Panc1 (cell line): Measurements from ENCODE around the gene TRPV5.

Experiments used
- POLR2AphosphoS5 ChIP-seq: IDR thresholded peaks from 2 replicates; pipeline ENCODE4 v1.6.1; 2012; ENCODE audit warnings: mild to moderate bottlenecking, low read depth, low read length, moderate library complexity
- SIN3A ChIP-seq: IDR thresholded peaks from 2 replicates; pipeline ENCODE4 v1.6.1; 2012; ENCODE audit warnings: low read depth, mild to moderate bottlenecking, low read length, moderate library complexity, borderline replicate concordance; ENCODE audit not compliant: insufficient read depth
- TCF7L2 ChIP-seq: IDR thresholded peaks from 2 replicates; pipeline ENCODE4 v1.6.1; 2011; ENCODE audit warnings: mild to moderate bottlenecking, low read depth, low read length, inconsistent platforms
- TF ChIP-seq, protein P1 (sequence below): fragments of 450-650 bp; IDR thresholded peaks from 2 replicates; pipeline ENCODE4 v1.5.1; 2017; ENCODE audit warnings: mild to moderate bottlenecking
- TF ChIP-seq, protein P2 (sequence below), 2 experiments: IDR thresholded peaks; 2 replicates each; pipeline ENCODE4 v1.6.1; 2011 to 2012; ENCODE audit warnings: low read depth in 2 of 2, control low read depth in 1 of 2, low read length in 1 of 2, mild to moderate bottlenecking in 1 of 2, moderate library complexity in 1 of 2; ENCODE audit not compliant: insufficient read depth in 1 of 2

DNA sequence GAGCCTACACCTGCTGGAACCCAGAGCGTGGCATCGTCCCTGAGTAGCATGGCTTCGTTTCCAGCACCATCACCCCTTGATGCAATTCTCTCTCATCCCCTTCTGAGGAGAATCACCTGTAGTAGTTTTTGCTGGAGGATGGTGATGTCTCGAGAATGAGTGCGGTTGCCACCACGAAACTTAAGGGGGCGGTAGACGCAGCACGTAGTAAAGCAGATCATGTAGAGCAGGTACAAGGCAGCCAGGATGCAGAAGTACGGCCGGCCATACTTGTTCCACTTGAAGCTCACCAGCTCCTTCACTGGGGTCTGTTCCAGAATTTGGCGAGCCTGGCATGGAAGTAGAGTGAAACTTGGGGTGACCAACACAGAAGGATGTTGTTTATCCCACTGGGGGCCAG is 8.1 kb downstream of the TRPV5 start:
- TF ChIP-seq, protein P1, sequence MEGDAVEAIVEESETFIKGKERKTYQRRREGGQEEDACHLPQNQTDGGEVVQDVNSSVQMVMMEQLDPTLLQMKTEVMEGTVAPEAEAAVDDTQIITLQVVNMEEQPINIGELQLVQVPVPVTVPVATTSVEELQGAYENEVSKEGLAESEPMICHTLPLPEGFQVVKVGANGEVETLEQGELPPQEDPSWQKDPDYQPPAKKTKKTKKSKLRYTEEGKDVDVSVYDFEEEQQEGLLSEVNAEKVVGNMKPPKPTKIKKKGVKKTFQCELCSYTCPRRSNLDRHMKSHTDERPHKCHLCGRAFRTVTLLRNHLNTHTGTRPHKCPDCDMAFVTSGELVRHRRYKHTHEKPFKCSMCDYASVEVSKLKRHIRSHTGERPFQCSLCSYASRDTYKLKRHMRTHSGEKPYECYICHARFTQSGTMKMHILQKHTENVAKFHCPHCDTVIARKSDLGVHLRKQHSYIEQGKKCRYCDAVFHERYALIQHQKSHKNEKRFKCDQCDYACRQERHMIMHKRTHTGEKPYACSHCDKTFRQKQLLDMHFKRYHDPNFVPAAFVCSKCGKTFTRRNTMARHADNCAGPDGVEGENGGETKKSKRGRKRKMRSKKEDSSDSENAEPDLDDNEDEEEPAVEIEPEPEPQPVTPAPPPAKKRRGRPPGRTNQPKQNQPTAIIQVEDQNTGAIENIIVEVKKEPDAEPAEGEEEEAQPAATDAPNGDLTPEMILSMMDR = no peak
- TF ChIP-seq TCF7L2 = no peak
- TF ChIP-seq, protein P2, sequence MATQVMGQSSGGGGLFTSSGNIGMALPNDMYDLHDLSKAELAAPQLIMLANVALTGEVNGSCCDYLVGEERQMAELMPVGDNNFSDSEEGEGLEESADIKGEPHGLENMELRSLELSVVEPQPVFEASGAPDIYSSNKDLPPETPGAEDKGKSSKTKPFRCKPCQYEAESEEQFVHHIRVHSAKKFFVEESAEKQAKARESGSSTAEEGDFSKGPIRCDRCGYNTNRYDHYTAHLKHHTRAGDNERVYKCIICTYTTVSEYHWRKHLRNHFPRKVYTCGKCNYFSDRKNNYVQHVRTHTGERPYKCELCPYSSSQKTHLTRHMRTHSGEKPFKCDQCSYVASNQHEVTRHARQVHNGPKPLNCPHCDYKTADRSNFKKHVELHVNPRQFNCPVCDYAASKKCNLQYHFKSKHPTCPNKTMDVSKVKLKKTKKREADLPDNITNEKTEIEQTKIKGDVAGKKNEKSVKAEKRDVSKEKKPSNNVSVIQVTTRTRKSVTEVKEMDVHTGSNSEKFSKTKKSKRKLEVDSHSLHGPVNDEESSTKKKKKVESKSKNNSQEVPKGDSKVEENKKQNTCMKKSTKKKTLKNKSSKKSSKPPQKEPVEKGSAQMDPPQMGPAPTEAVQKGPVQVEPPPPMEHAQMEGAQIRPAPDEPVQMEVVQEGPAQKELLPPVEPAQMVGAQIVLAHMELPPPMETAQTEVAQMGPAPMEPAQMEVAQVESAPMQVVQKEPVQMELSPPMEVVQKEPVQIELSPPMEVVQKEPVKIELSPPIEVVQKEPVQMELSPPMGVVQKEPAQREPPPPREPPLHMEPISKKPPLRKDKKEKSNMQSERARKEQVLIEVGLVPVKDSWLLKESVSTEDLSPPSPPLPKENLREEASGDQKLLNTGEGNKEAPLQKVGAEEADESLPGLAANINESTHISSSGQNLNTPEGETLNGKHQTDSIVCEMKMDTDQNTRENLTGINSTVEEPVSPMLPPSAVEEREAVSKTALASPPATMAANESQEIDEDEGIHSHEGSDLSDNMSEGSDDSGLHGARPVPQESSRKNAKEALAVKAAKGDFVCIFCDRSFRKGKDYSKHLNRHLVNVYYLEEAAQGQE (IDR thresholded peaks at IDR 0.05; ENCODE audit: insufficient read depth in 1 of 2, low read depth in 2 of 2, low read length in 1 of 2) = no peak
- no peak for TF ChIP-seq SIN3A
- no peak for TF ChIP-seq POLR2AphosphoS5
